HG03039 (cell line): Measurements from ENCODE around the gene HDAC4.

Source experiments
- ATAC-seq: cut with Tn5 transposase; IDR thresholded peaks from one replicate; pipeline ENCODE4 v1.9.1; 2021; ENCODE audit warnings: mild to moderate bottlenecking, moderate library complexity; ENCODE audit not compliant: unreplicated experiment

The HDAC4 gene

GRCh38 chr2:239133945-239134570 is 266.8 kb downstream of the HDAC4 start:
- no peak for ATAC-seq

- ATAC-seq, result no peak
These were observed 268.0 kb downstream of the HDAC4 start for GRCh38 chr2:239132786-239133185.

GRCh38 chr2:239132156-239132709 is 268.6 kb downstream of the HDAC4 start:
- no peak for ATAC-seq

GRCh38 chr2:239131521-239131920 is 269.3 kb downstream of the HDAC4 start:
- ATAC-seq, result no peak

GRCh38 chr2:239130786-239131325 is 270.0 kb downstream of the HDAC4 start:
- no peak for ATAC-seq

- ATAC-seq, result no peak
These were observed 270.8 kb downstream of the HDAC4 start for GRCh38 chr2:239130041-239130440.

GRCh38 chr2:239129147-239129920 is 271.5 kb downstream of the HDAC4 start:
- no peak for ATAC-seq

- no peak for ATAC-seq
These were observed 272.1 kb downstream of the HDAC4 start for GRCh38 chr2:239128706-239129105.

- ATAC-seq, result no peak
These were observed 273.3 kb downstream of the HDAC4 start for GRCh38 chr2:239127513-239127912.

GRCh38 chr2:239125726-239126675 is 274.8 kb downstream of the HDAC4 start:
- no peak for ATAC-seq

- ATAC-seq, result no peak
These were observed 276.5 kb downstream of the HDAC4 start for GRCh38 chr2:239124152-239124899.

- ATAC-seq, result no peak
These were observed 278.3 kb downstream of the HDAC4 start for GRCh38 chr2:239122421-239123110.

- no peak for ATAC-seq
These were observed 279.2 kb downstream of the HDAC4 start for GRCh38 chr2:239121600-239122012.

GRCh38 chr2:239120664-239121063 is 280.2 kb downstream of the HDAC4 start:
- ATAC-seq, result no peak

GRCh38 chr2:239119346-239120126 is 281.3 kb downstream of the HDAC4 start:
- no peak for ATAC-seq

- ATAC-seq, result no peak
These were observed 282.1 kb downstream of the HDAC4 start for GRCh38 chr2:239118675-239119211.

- ATAC-seq, result no peak
These were observed 282.6 kb downstream of the HDAC4 start for GRCh38 chr2:239118264-239118663.

GRCh38 chr2:239117831-239118230 is 283.0 kb downstream of the HDAC4 start:
- no peak for ATAC-seq
